Gastroesophageal sphincter (tissue), 3 donors: ENCODE data around the gene TM9SF2.

Experiments used
- EP300 ChIP-seq: sonication (generic); formaldehyde crosslinking; IDR thresholded peaks from one replicate; pipeline ENCODE4 v1.6.1; 2017; ENCODE audit warnings: antibody characterized with exemption, mild to moderate bottlenecking
- POLR2AphosphoS5 ChIP-seq: sonication (generic); formaldehyde crosslinking; IDR thresholded peaks from one replicate; pipeline ENCODE4 v1.6.1; 2017; ENCODE audit warnings: antibody characterized with exemption
- TF ChIP-seq, protein P1 (sequence below), 4 experiments: fragments of 200-600 bp in 2 of 4; fragments of 450-650 bp in 2 of 4; sonication (generic) in 1 of 4; IDR thresholded peaks; one replicate each; pipeline ENCODE4 v1.5.1; 2017 to 2019; ENCODE audit warnings: antibody characterized with exemption in 4 of 4, mild to moderate bottlenecking in 2 of 4, moderate library complexity in 2 of 4

DNA sequence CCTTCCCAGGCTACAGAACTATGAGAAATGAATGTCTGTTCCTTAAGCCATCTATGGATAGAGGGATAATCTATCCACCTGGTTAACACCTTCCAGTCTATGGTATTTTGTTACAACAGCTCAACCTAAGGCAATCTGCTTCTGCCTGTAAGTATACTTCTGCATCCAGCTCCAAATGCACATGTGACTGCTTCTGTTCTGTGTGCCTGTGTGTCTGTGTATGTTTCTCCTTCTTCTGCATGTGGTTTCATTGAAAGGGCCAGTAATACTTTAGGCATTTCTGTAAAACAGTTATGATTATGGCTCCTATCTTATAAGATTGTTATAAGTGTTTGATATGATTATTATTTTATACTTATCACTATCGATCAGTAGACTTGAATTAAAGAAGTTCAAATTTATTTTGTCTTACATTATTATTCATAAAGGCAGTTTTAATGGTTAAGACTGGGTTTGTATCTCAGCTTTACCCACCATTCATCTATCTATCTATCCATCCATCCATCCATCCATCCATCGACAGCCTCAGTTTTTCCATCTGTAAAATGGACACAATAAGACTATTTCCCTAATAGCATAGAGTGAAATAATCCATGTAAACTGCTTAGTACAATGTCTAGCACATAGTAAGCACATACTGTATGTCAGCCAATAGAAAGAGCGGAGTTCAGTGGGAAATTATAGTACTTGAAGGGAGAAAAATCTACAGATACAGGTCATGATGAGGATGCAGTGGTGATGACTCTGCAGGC, 37.5 kb upstream of the TM9SF2 start:
- TF ChIP-seq, protein P1, sequence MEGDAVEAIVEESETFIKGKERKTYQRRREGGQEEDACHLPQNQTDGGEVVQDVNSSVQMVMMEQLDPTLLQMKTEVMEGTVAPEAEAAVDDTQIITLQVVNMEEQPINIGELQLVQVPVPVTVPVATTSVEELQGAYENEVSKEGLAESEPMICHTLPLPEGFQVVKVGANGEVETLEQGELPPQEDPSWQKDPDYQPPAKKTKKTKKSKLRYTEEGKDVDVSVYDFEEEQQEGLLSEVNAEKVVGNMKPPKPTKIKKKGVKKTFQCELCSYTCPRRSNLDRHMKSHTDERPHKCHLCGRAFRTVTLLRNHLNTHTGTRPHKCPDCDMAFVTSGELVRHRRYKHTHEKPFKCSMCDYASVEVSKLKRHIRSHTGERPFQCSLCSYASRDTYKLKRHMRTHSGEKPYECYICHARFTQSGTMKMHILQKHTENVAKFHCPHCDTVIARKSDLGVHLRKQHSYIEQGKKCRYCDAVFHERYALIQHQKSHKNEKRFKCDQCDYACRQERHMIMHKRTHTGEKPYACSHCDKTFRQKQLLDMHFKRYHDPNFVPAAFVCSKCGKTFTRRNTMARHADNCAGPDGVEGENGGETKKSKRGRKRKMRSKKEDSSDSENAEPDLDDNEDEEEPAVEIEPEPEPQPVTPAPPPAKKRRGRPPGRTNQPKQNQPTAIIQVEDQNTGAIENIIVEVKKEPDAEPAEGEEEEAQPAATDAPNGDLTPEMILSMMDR (IDR thresholded peaks at IDR 0.05), result no peak
- TF ChIP-seq EP300 (no peak), POLR2AphosphoS5 (no peak)
